PC-9 (cell line): Measurements from ENCODE around the gene TMCO4. TPM values are rescaled to one million over a fixed set of nuclear protein-coding genes. Genes with fewer than 3 reads are reported as not detected.

ENCODE experiments used
- BruUV-seq: library from RNA; stranded (reverse); fragments of 400-500 nt; replicated peaks from 2 replicates; lab custom pipeline; 2021; lab: Mats Ljungman, UMichigan
- CTCF ChIA-PET: fragments of 300-600 bp; sonication (Branson Sonifier 250); formaldehyde crosslinking; loops from one replicate; lab custom pipeline; 2022; ENCODE audit warnings: antibody characterized with exemption; lab: Charles Lee
- POLR2A ChIA-PET: fragments of 300-600 bp; sonication (Branson Sonifier 250); formaldehyde crosslinking; loops from one replicate; lab custom pipeline; 2022; ENCODE audit warnings: antibody characterized with exemption; ENCODE audit not compliant: unreplicated experiment; lab: Charles Lee
- DNase-seq, 2 experiments: peaks; one replicate each; pipeline versions ENCODE4 v3.0.0 to v3.0.0-alpha.2; 2015 to 2022; ENCODE audit warnings: mixed read lengths in 1 of 2
- H2AFZ ChIP-seq: fragments of 200-600 bp; sonication (generic); 2 replicates; pipeline ENCODE4 v1.8.1; 2017; ENCODE audit warnings: antibody characterized with exemption
- H3F3A ChIP-seq: fragments of 200-600 bp; sonication (generic); 2 replicates; pipeline ENCODE4 v1.8.1; 2017; ENCODE audit warnings: antibody characterized with exemption, mild to moderate bottlenecking, low read depth; ENCODE audit not compliant: insufficient read depth
- H3K27ac ChIP-seq: fragments of 200-600 bp; sonication (generic); 2 replicates; pipeline ENCODE4 v1.6.1; 2016; ENCODE audit warnings: mixed run types
- H3K27me3 ChIP-seq: fragments of 200-600 bp; sonication (generic); 2 replicates; pipeline ENCODE4 v1.6.1; 2016; ENCODE audit warnings: low read depth, mixed run types; ENCODE audit not compliant: insufficient read depth
- H3K36me3 ChIP-seq: fragments of 200-600 bp; sonication (generic); 2 replicates; pipeline ENCODE4 v1.6.1; 2016; ENCODE audit warnings: low read depth, mixed run types
- H3K4me1 ChIP-seq: fragments of 200-600 bp; sonication (generic); replicated peaks from 2 replicates; pipeline ENCODE4 v1.6.1; 2016; ENCODE audit warnings: mixed run types; ENCODE audit not compliant: insufficient read depth
- H3K4me2 ChIP-seq: fragments of 200-600 bp; sonication (generic); 2 replicates; pipeline ENCODE4 v1.6.1; 2017; ENCODE audit warnings: mixed run types
- H3K4me3 ChIP-seq: fragments of 200-600 bp; sonication (generic); 2 replicates; pipeline ENCODE4 v1.6.1; 2016; ENCODE audit warnings: mixed run types
- H3K79me2 ChIP-seq: fragments of 200-600 bp; sonication (generic); 2 replicates; pipeline ENCODE4 v1.6.1; 2017; ENCODE audit warnings: low read depth, mixed run types
- H3K9me2 ChIP-seq: fragments of 200-600 bp; sonication (generic); 2 replicates; pipeline ENCODE4 v1.8.1; 2017; ENCODE audit warnings: mild to moderate bottlenecking; ENCODE audit not compliant: insufficient read depth
- H3K9me3 ChIP-seq: fragments of 200-600 bp; sonication (generic); 2 replicates; pipeline ENCODE4 v1.8.1; 2016; ENCODE audit warnings: low read depth; ENCODE audit not compliant: insufficient read depth
- H4K20me1 ChIP-seq: fragments of 200-600 bp; sonication (generic); 2 replicates; pipeline ENCODE4 v1.8.1; 2017; ENCODE audit not compliant: insufficient read depth
- EZH2 ChIP-seq: fragments of 200-600 bp; sonication (generic); IDR thresholded peaks from 2 replicates; pipeline ENCODE4 v1.8.0; 2017; ENCODE audit warnings: antibody characterized with exemption, low read depth
- intact Hi-C: fragments of 100-400 bp; cut with micrococcal nuclease; formaldehyde crosslinking; loops from one replicate; pipeline ENCODE4 v1.10.0; 2022; ENCODE audit not compliant: unreplicated experiment
- total RNA-seq: library from RNA; stranded (reverse); gene quantifications from 2 replicates; pipeline ENCODE4 v1.2.3, GENCODE V29; 2021
- TF ChIP-seq, protein P1 (sequence below): fragments of 200-600 bp; sonication (generic); conservative IDR thresholded peaks from 2 replicates; pipeline ENCODE4 v1.6.1; 2017; ENCODE audit warnings: mixed run types, antibody characterized with exemption, mild to moderate bottlenecking, moderate library complexity

Gene TMCO4
- total RNA-seq, 1 experiment from 2014 or later, result 22.6 TPM

DNA sequence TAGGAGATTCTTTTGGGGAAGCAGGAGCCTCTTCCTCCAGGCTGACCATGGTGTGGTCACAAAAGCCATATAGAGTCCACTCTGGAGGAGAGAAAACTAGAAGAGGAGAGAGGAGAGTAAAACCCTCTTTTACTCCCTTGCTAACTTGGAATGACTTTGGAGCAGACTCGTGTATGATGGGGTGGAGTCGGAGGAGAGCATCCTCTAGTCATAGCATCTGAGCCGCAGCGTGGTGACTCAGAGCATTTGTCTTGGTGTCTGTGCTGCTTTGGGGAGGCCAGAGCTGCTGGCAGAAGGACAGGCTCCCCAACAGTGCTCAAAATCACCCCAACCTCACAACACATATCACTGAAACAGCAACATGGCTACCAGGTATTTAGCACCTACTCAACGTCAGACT lies 123.9 kb downstream of the TMCO4 start:
- Histone ChIP-seq H3K9me2 (no peaks in the 10 kb centered on the region), H3K9me3 (no peaks in the 10 kb centered on the region), H4K20me1 (no peaks in the 10 kb centered on the region), H3K4me3 (no peak overlapping the region), H3F3A (no peaks in the 10 kb centered on the region), H3K4me2 (no peak overlapping the region), H3K79me2 (no peaks in the 10 kb centered on the region), H3K27me3 (no peaks in the 10 kb centered on the region), H3K4me1 (no peaks in the 10 kb centered on the region), H3K27ac (no peak overlapping the region), H2AFZ (no peak overlapping the region), H3K36me3 (no peaks in the 10 kb centered on the region)
- no peak for DNase-seq
- no TSS peak for BruUV-seq
- TF ChIP-seq EZH2, result no peak
- TF ChIP-seq, protein P1, sequence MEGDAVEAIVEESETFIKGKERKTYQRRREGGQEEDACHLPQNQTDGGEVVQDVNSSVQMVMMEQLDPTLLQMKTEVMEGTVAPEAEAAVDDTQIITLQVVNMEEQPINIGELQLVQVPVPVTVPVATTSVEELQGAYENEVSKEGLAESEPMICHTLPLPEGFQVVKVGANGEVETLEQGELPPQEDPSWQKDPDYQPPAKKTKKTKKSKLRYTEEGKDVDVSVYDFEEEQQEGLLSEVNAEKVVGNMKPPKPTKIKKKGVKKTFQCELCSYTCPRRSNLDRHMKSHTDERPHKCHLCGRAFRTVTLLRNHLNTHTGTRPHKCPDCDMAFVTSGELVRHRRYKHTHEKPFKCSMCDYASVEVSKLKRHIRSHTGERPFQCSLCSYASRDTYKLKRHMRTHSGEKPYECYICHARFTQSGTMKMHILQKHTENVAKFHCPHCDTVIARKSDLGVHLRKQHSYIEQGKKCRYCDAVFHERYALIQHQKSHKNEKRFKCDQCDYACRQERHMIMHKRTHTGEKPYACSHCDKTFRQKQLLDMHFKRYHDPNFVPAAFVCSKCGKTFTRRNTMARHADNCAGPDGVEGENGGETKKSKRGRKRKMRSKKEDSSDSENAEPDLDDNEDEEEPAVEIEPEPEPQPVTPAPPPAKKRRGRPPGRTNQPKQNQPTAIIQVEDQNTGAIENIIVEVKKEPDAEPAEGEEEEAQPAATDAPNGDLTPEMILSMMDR, result no peak
- POLR2A ChIA-PET, result no interaction called here
- CTCF ChIA-PET, result no interaction called here
- intact Hi-C loops, result no loop called here

DNA sequence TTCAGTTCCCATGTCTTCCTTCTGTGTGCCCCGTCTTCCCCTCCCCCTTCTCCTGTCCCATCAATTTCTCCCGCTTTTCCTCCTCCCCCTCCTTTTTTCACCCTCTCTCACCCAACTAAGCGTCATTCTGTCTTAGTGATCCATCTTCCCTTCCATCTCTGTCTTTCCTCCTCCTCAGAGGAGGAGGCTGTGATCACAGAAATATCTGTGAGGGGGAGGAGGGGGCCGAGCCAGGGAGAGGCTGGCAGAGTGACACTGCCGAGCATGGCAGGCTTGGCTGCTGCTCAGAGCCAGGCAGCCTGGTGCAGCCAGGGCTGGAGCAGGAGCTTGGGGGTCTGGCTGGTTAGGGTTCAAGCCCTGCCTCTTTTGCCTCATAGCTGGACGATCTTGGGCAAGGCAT lies 127.5 kb downstream of the TMCO4 start:
- CTCF ChIA-PET, result no interaction called here
- Histone ChIP-seq H3K27me3 (no peaks in the 10 kb centered on the region), H4K20me1 (no peaks in the 10 kb centered on the region), H3K27ac (no peak overlapping the region), H3K4me2 (no peak overlapping the region), H3K79me2 (no peaks in the 10 kb centered on the region), H2AFZ (no peak overlapping the region), H3K36me3 (no peaks in the 10 kb centered on the region), H3F3A (no peaks in the 10 kb centered on the region), H3K9me3 (no peaks in the 10 kb centered on the region), H3K4me3 (no peak overlapping the region), H3K4me1 (no peaks in the 10 kb centered on the region), H3K9me2 (no peaks in the 10 kb centered on the region)
- intact Hi-C loops, result no loop called here
- TF ChIP-seq EZH2, result no peak
- TF ChIP-seq, protein P1, result no peak
- no peak for DNase-seq
- POLR2A ChIA-PET, result no interaction called here
- BruUV-seq, result no TSS peak

DNA sequence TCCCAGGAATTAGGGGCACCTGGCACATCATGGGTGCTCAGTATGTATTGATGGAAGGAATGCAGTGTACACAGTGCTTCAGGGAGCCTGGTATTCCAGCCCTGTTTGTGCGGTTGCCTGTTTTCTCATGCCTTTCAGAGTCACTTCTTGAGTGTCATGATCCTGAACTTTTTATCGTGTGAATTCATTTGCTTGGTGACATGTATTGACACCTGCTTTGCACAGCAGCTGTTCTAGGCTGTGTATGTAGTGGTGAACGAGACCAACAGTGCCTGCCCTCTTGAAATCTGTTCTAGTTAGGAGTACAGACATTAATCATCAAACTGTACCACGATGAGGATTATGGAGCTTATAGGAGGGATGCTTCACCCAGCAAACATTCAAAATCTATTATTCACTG lies 128.9 kb downstream of the TMCO4 start:
- no peak overlapping the region for H2AFZ ChIP-seq
- no peaks in the 10 kb centered on the region for H4K20me1 ChIP-seq
- TF ChIP-seq, protein P1, result no peak
- TF ChIP-seq EZH2, result no peak
- no peaks in the 10 kb centered on the region for H3K27me3 ChIP-seq
- no peak overlapping the region for H3K4me3 ChIP-seq
- ChIA-PET CTCF (interaction anchor here (0.6 kb wide), 1 partner anchor 9 kb away, joined by 5 read pairs; no protein-coding TSS in a partner anchor), POLR2A (no interaction called here)
- no peaks in the 10 kb centered on the region for H3K36me3 ChIP-seq
- H3K4me1 ChIP-seq, result no peaks in the 10 kb centered on the region
- no peaks in the 10 kb centered on the region for H3K9me3 ChIP-seq
- H3K9me2 ChIP-seq, result no peaks in the 10 kb centered on the region
- H3K4me2 ChIP-seq, result no peak overlapping the region
- H3K27ac ChIP-seq, result no peak overlapping the region
- BruUV-seq, result no TSS peak
- intact Hi-C loops, result no loop called here
- no peak for DNase-seq
- H3K79me2 ChIP-seq, result no peaks in the 10 kb centered on the region
- no peaks in the 10 kb centered on the region for H3F3A ChIP-seq
